Peyer's patch (tissue), 4 donors: ENCODE results near the gene KCNC2.

ENCODE experiments used
- CTCF ChIP-seq, 6 experiments: fragments of 450-650 bp in 4 of 6; fragments of 200-600 bp in 2 of 6; sonication (generic) in 1 of 6; IDR thresholded peaks; one replicate each; pipeline ENCODE4 v1.5.1; 2017 to 2019; ENCODE audit warnings: antibody characterized with exemption in 6 of 6, mild to moderate bottlenecking in 3 of 6, moderate library complexity in 1 of 6
- POLR2A ChIP-seq, 2 donors: fragments of 450-650 bp; IDR thresholded peaks; one replicate each; pipeline ENCODE4 v1.5.1; 2017; ENCODE audit warnings: antibody characterized with exemption in 2 of 2, mild to moderate bottlenecking in 2 of 2, moderate library complexity in 2 of 2

- TF ChIP-seq CTCF (IDR thresholded peaks at IDR 0.05) (no peak), POLR2A (IDR thresholded peaks at IDR 0.05) (no peak)
Measured at GRCh38 chr12:75208856-75209811, 505 bp downstream of the KCNC2 start.
